Prostate gland (tissue), 2 donors: ENCODE results near the gene GGTLC2. TPM values are rescaled to one million over a fixed set of nuclear protein-coding genes. Genes with fewer than 3 reads are reported as not detected.

ENCODE experiments used
- DNase-seq: peaks from one replicate; pipeline ENCODE4 v3.0.0-alpha.2; 2019; ENCODE audit warnings: low spot score
- H3K27ac ChIP-seq, 2 donors: fragments of 200-600 bp; sonication (generic); 2 replicates each; pipeline ENCODE4 v1.5.1; 2017 to 2019
- H3K27me3 ChIP-seq: fragments of 200-600 bp; sonication (generic); replicated peaks from 2 replicates; pipeline ENCODE4 v1.5.1; 2019; ENCODE audit not compliant: insufficient read depth
- H3K36me3 ChIP-seq, 2 donors: fragments of 200-600 bp; sonication (generic); 1 replicate in 1 of 2; 2 replicates in 1 of 2; pipeline versions ENCODE4 v1.5.1 to v1.8.1; 2017 to 2019
- H3K4me1 ChIP-seq: fragments of 200-600 bp; sonication (generic); replicated peaks from 2 replicates; pipeline ENCODE4 v1.5.1; 2019
- H3K4me3 ChIP-seq, 2 donors: fragments of 200-600 bp; sonication (generic); 2 replicates each; pipeline ENCODE4 v1.5.1; 2017 to 2019
- H3K9me3 ChIP-seq: fragments of 200-600 bp; sonication (generic); 2 replicates; pipeline ENCODE4 v1.5.1; 2017
- POLR2A ChIP-seq: fragments of 450-650 bp; IDR thresholded peaks from one replicate; pipeline ENCODE4 v1.6.1; 2016; ENCODE audit warnings: antibody characterized with exemption, mild to moderate bottlenecking
- POLR2AphosphoS5 ChIP-seq: sonication (generic); formaldehyde crosslinking; IDR thresholded peaks from one replicate; pipeline ENCODE4 v1.6.1; 2017; ENCODE audit warnings: antibody characterized with exemption
- WGBS: methylation state at CpG from one replicate; pipeline ENCODE4 v1.1.5; 2018; 5-methylcytosine and 5-hydroxymethylcytosine counted together
- intact Hi-C: fragments of 100-400 bp; cut with DNase I; formaldehyde crosslinking; loops from one replicate; pipeline ENCODE4 v1.14.2; 2022
- total RNA-seq, 2 donors: library from RNA; depleted of rRNA; stranded (reverse); fragments of >200 nt; gene quantifications; one replicate each; pipeline ENCODE4 v1.1.0, GENCODE V29; 2016
- TF ChIP-seq, protein P1 (sequence below), 4 experiments: fragments of 200-600 bp in 2 of 4; fragments of 450-650 bp in 2 of 4; sonication (generic) in 2 of 4; IDR thresholded peaks; 1 replicate in 3 of 4; 2 replicates in 1 of 4; pipeline ENCODE4 v1.5.1; 2016 to 2019; ENCODE audit warnings: antibody characterized with exemption in 4 of 4, mild to moderate bottlenecking in 2 of 4, moderate library complexity in 2 of 4

GGTLC2 gene
- total RNA-seq, 2 donors from 2014 or later: 1.4 TPM; not detected in 1

DNA sequence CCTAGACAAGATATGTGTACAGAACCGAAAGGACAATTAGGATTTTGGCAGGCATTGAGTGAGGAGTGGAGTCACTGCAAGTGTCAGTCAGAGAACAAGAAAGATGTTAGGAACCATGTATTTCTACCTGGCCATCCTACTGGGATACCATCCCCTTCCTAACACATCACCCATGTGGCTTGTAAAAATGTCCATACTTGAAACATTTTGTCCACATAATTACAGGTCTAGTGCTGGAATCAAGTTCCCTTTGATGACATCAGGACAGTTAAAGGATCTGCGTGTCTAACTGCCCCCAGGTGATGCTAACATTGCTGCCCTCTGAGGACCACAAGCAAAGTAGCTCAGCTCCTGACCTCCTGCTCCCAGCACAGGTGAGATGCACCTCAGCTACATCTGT, 31.9 kb upstream of the GGTLC2 start:
- Histone ChIP-seq H3K27me3 (no peaks in the 10 kb centered on the region), H3K9me3 (no peaks in the 10 kb centered on the region), H3K36me3 (no peaks in the 10 kb centered on the region), H3K4me3 (no peak overlapping the region), H3K27ac (no peak overlapping the region), H3K4me1 (no peaks in the 10 kb centered on the region)
- intact Hi-C loops: no loop called here
- TF ChIP-seq POLR2A (no peak), POLR2AphosphoS5 (no peak)
- TF ChIP-seq, protein P1, sequence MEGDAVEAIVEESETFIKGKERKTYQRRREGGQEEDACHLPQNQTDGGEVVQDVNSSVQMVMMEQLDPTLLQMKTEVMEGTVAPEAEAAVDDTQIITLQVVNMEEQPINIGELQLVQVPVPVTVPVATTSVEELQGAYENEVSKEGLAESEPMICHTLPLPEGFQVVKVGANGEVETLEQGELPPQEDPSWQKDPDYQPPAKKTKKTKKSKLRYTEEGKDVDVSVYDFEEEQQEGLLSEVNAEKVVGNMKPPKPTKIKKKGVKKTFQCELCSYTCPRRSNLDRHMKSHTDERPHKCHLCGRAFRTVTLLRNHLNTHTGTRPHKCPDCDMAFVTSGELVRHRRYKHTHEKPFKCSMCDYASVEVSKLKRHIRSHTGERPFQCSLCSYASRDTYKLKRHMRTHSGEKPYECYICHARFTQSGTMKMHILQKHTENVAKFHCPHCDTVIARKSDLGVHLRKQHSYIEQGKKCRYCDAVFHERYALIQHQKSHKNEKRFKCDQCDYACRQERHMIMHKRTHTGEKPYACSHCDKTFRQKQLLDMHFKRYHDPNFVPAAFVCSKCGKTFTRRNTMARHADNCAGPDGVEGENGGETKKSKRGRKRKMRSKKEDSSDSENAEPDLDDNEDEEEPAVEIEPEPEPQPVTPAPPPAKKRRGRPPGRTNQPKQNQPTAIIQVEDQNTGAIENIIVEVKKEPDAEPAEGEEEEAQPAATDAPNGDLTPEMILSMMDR (IDR thresholded peaks at IDR 0.05): no peak
- no peak for DNase-seq
- WGBS: 58% methylated on average over 2 of the region's 2 CpGs

- H3K4me3 ChIP-seq: no peak overlapping the region
- no peak for DNase-seq
- TF ChIP-seq POLR2AphosphoS5: no peak
- TF ChIP-seq, protein P1 (IDR thresholded peaks at IDR 0.05): no peak
- TF ChIP-seq POLR2A: no peak
- H3K27ac ChIP-seq: no peak overlapping the region
- H3K27me3 ChIP-seq: no peaks in the 10 kb centered on the region
- intact Hi-C loops: no loop called here
- no peaks in the 10 kb centered on the region for H3K36me3 ChIP-seq
- 81% methylated on average over 3 of the region's 3 CpGs for WGBS
- H3K4me1 ChIP-seq: no peaks in the 10 kb centered on the region
- H3K9me3 ChIP-seq: no peaks in the 10 kb centered on the region
These were observed 30.3 kb upstream of the GGTLC2 start for GRCh38 chr22:22614065-22614464.

DNA sequence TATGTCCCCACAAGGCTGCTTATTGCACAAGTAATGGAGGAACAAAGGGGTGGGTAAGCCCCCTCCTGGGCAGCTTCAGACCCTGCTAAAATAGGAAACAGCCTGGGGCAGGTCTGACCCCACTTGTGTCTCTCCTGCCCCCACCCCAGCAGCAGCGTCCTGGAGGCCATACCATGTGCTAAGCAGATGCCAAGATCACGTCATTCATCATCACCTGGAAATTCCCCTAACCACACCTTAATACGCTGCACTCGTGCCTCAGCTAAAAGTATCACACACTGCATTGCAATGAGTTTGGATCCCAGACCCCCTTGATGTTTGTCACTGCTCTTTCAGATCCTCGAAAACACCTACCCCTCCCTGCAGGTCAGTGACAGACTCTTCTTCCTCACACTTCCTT, 27.8 kb upstream of the GGTLC2 start:
- TF ChIP-seq POLR2A: no peak
- TF ChIP-seq POLR2AphosphoS5: no peak
- TF ChIP-seq, protein P1 (IDR thresholded peaks at IDR 0.05): no peak
- Histone ChIP-seq H3K36me3 (no peaks in the 10 kb centered on the region), H3K27ac (no peak overlapping the region), H3K9me3 (no peaks in the 10 kb centered on the region), H3K4me3 (no peak overlapping the region), H3K4me1 (no peaks in the 10 kb centered on the region), H3K27me3 (no peaks in the 10 kb centered on the region)
- WGBS: 28% methylated on average over 5 of the region's 5 CpGs
- DNase-seq: no peak
- intact Hi-C loops: no loop called here

- no peak for DNase-seq
- Histone ChIP-seq H3K9me3 (no peaks in the 10 kb centered on the region), H3K4me1 (no peaks in the 10 kb centered on the region), H3K27ac (no peak overlapping the region), H3K27me3 (no peaks in the 10 kb centered on the region), H3K4me3 (no peak overlapping the region), H3K36me3 (no peaks in the 10 kb centered on the region)
- TF ChIP-seq POLR2A: no peak
- TF ChIP-seq, protein P1 (IDR thresholded peaks at IDR 0.05): no peak
- TF ChIP-seq POLR2AphosphoS5: no peak
- 93% methylated on average over 7 of the region's 7 CpGs for WGBS
- intact Hi-C loops: no loop called here
These were observed 26.0 kb upstream of the GGTLC2 start for GRCh38 chr22:22618448-22618847.

- Histone ChIP-seq H3K4me1 (no peaks in the 10 kb centered on the region), H3K27me3 (no peaks in the 10 kb centered on the region), H3K27ac (no peak overlapping the region), H3K9me3 (no peaks in the 10 kb centered on the region), H3K36me3 (no peaks in the 10 kb centered on the region), H3K4me3 (no peak overlapping the region)
- DNase-seq: no peak
- intact Hi-C loops: no loop called here
- TF ChIP-seq POLR2AphosphoS5 (no peak), POLR2A (no peak)
- TF ChIP-seq, protein P1 (IDR thresholded peaks at IDR 0.05): no peak
- 80% methylated on average over 2 of the region's 2 CpGs for WGBS
These were observed 25.5 kb upstream of the GGTLC2 start for GRCh38 chr22:22618923-22619322.
